ENCODE data around the gene DDX49. TPM values are rescaled to one million over a fixed set of nuclear protein-coding genes. Genes with fewer than 3 reads are reported as not detected.

The DDX49 gene
- total RNA-seq, 1 donor from 2014 or later, result 22.4 TPM

GRCh38 chr19:18876865-18877264 lies 42.6 kb upstream of the DDX49 start:
- H3K4me3 ChIP-seq, result no peak overlapping the region
- no peak overlapping the region for H3K27ac ChIP-seq (replicated peaks)
- DNase-seq, result no peak
- peaks cover 20% of the 10 kb centered on the region for H3K27me3 ChIP-seq (ENCODE audit: low read depth)
- peaks cover 6% of the 10 kb centered on the region for H3K9me3 ChIP-seq (replicated peaks)
- no peak for TF ChIP-seq CTCF (IDR thresholded peaks at IDR 0.05; ENCODE audit: borderline replicate concordance)
- H3K4me1 ChIP-seq, result no peaks in the 10 kb centered on the region
- intact Hi-C loops (cut with micrococcal nuclease), result no loop called here
- H3K36me3 ChIP-seq, result no peaks in the 10 kb centered on the region

- peaks cover 6% of the 10 kb centered on the region for H3K9me3 ChIP-seq (replicated peaks)
- H3K27me3 ChIP-seq (ENCODE audit: low read depth), result peaks cover 9% of the 10 kb centered on the region
- TF ChIP-seq CTCF (IDR thresholded peaks at IDR 0.05; ENCODE audit: borderline replicate concordance), result no peak
- no peak for DNase-seq
- intact Hi-C loops (cut with micrococcal nuclease), result no loop called here
- H3K36me3 ChIP-seq, result no peaks in the 10 kb centered on the region
- H3K4me3 ChIP-seq, result no peak overlapping the region
- no peak overlapping the region for H3K27ac ChIP-seq (replicated peaks)
- no peaks in the 10 kb centered on the region for H3K4me1 ChIP-seq
Measured at GRCh38 chr19:18878058-18878797, 41.3 kb upstream of the DDX49 start.

- no peak for TF ChIP-seq CTCF (IDR thresholded peaks at IDR 0.05; ENCODE audit: borderline replicate concordance)
- DNase-seq, result no peak
- H3K4me1 ChIP-seq, result no peaks in the 10 kb centered on the region
- no peak overlapping the region for H3K27ac ChIP-seq (replicated peaks)
- peaks cover 6% of the 10 kb centered on the region for H3K9me3 ChIP-seq (replicated peaks)
- intact Hi-C loops (cut with micrococcal nuclease), result no loop called here
- H3K27me3 ChIP-seq (ENCODE audit: low read depth), result peaks cover 6% of the 10 kb centered on the region
- H3K36me3 ChIP-seq, result no peaks in the 10 kb centered on the region
- no peak overlapping the region for H3K4me3 ChIP-seq
Measured at GRCh38 chr19:18878858-18879578, 40.5 kb upstream of the DDX49 start.

GRCh38 chr19:18879579-18880373 lies 39.7 kb upstream of the DDX49 start:
- Histone ChIP-seq H3K36me3 (no peaks in the 10 kb centered on the region), H3K27me3 (ENCODE audit: low read depth) (no peaks in the 10 kb centered on the region), H3K27ac (replicated peaks) (no peak overlapping the region), H3K4me1 (no peaks in the 10 kb centered on the region), H3K4me3 (no peak overlapping the region), H3K9me3 (replicated peaks) (peaks cover 6% of the 10 kb centered on the region)
- no peak for DNase-seq
- no peak for TF ChIP-seq CTCF (IDR thresholded peaks at IDR 0.05; ENCODE audit: borderline replicate concordance)
- intact Hi-C loops (cut with micrococcal nuclease), result no loop called here

- no peaks in the 10 kb centered on the region for H3K36me3 ChIP-seq
- no peak for DNase-seq
- peaks cover 6% of the 10 kb centered on the region for H3K9me3 ChIP-seq (replicated peaks)
- no peaks in the 10 kb centered on the region for H3K27me3 ChIP-seq (ENCODE audit: low read depth)
- no peaks in the 10 kb centered on the region for H3K4me1 ChIP-seq
- no peak for TF ChIP-seq CTCF (IDR thresholded peaks at IDR 0.05; ENCODE audit: borderline replicate concordance)
- no peak overlapping the region for H3K27ac ChIP-seq (replicated peaks)
- intact Hi-C loops (cut with micrococcal nuclease), result no loop called here
- H3K4me3 ChIP-seq, result no peak overlapping the region
Measured at GRCh38 chr19:18881491-18881890, 38.0 kb upstream of the DDX49 start.
